GM19455 (cell line): ENCODE results near the gene KCNH1.

Experiments used
- ATAC-seq: cut with Tn5 transposase; IDR thresholded peaks from one replicate; pipeline ENCODE4 v1.9.1; 2021; ENCODE audit not compliant: unreplicated experiment

The KCNH1 gene

DNA sequence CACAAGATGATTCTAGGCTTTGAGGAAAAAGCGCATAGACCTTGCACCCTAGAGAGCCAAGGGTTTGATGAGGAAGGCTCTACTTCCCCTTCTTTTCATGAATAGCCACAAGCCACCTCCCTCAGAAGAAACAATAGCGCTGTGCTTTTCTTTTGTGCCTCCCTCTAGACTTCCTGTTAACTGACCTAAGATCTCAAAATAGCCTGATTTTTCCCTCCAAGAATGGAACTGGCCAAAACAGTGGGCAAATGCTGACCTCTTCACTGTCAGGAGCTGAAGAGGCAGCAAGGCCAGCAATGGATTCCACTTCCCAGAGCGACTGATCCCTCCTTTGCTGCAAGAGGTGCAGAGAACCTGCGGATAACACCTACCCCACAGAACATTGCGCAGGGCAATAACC is 362.8 kb downstream of the KCNH1 start:
- no peak for ATAC-seq

DNA sequence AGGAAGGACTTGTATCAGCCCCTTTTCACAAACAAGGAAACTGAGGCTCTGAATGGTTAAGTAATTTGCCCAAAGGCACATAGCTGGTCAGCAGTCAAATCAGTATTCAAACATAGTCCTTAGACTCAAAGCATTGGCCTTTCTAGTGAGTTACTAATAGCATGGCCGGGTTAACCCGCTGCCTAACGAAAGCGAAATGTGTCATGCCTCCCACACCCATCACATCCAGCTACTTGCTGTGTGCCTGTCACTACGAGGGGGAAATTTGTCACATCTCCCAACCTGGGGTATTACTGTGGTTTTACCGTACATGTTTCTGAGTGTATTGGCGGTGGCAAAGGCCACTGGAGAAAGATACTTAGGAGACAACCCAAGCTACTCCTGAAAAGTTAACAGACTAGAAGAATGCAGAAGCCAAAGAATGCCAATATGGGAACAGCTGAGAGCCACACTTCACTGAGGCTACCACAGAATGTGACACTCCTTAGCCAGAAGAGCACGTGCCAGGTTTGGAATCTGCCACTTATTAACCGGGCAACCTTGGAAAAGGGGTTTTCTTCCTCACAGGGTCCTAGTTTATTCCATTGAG is 363.5 kb downstream of the KCNH1 start:
- no peak for ATAC-seq

DNA sequence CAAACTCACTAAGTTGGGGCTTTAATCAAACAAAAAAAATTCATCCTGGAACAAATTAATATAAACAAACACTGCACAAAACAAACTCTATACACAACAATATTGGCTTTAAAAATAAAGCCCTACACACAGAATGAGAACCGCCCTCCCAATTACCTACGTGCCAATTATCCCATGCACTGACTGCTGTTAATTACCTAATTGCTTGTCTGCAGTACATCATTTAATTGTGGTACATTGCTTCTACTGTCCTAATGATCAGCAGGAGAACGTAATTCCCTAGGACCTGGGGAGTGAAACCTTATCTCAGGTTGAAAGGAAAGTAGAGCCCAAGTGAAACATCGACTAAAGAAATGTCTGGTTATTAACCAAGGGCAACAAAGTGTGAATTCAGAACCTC is 364.5 kb downstream of the KCNH1 start:
- ATAC-seq, result no peak

DNA sequence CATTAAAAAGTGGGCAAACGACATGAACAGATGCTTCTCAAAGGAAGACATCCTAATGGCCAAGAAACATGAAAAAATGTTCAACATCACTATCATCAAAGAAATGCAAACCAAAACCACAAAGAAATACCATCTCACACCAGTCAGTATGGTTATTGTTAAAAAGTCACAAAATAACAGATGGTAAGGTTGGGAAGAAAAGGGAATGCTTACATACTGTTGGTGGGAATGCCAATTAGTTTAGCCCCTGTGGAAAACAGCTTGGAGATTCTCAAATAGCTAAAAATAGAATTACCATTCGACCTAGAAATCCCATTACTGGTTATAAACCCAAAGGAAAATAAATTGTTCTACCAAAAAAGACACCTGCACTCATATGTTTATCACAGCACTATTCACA is 369.4 kb downstream of the KCNH1 start:
- no peak for ATAC-seq

DNA sequence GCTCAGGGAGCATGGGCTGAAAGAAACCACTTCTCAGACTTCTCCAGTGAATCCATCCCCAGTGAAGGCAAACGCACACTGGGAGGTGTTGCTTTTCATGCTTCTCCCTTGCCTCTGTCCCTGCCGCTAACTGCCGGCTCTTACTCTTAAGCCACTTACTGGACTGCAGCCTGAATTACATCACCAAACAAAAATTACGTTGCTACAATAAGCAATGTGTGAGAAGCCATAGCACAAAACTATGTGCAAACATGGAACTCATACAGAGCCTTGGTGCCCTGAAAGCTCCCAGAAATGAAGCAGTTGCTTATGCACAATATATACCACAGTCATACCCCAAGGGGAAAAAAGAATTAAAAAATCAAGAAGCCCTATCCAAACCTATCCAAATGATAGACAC is 375.2 kb downstream of the KCNH1 start:
- no peak for ATAC-seq

DNA sequence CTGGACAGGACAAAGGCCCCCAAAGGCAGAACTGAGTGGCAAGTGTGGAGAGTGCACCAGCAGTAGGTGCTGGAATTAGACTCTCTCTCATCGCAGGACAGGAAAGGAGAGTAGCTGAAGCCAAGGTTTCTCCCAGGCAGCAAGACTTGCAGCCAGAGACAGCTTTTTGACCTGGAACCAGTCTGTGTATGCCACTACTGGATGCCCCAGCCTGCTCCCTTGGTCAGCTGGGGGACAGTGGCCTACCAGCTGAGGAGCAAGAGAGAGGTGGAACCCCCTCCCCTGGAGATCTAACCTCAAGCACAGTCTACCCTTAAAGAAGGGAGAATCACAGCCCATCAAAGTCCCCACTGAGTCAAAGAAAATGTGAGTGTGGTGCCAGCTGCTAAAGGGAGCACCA is 375.7 kb downstream of the KCNH1 start:
- ATAC-seq, result no peak

DNA sequence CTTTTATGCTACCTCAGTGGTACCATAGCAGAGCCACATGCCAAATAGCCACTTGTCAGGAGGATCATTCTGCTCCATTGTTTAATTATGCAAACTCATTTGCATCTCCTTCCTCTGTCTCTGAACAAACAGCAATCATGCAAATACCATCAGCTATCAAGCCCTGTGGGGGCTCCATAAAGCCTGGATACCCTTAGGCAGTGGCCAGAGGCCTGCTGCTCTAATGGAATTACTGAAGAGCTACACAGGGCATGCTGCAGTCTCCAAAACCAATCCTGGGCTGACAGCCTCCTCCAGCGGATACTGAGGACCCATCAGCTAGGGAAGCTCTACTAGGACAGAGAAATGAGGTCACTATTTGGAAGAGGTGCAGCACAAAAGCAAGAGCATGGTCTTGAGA is 376.3 kb downstream of the KCNH1 start:
- ATAC-seq, result no peak

DNA sequence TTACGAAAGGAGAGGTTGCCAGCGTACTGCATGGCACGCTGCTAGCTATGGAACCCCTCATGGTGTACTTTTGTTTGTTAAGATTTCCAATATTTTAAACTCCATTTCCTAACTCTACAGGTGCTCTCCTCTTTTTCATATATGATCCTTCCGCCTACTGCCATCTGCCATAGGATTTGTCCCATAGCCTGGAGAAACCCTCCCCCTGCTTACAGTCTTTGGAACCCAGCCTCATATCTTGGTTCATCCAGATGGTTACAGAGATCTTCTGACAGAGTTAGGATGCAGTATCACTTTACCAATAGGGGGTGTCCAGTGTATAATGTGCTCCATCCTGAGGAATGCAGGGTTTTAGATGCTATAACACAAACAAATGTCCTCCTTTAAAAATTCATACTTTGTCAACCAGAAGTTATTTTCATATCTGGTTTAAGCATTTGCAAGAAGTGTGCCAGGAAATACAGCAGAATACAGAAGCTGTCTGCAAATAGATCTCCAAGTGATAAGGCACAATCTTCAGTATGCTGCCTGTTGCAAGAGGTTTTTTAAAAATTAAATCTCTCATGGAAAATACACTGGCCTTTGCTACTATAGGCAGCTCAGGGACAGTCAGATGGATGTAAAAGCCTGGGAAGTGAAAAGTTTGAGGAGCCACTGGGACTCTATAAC is 377.8 kb downstream of the KCNH1 start:
- no peak for ATAC-seq

DNA sequence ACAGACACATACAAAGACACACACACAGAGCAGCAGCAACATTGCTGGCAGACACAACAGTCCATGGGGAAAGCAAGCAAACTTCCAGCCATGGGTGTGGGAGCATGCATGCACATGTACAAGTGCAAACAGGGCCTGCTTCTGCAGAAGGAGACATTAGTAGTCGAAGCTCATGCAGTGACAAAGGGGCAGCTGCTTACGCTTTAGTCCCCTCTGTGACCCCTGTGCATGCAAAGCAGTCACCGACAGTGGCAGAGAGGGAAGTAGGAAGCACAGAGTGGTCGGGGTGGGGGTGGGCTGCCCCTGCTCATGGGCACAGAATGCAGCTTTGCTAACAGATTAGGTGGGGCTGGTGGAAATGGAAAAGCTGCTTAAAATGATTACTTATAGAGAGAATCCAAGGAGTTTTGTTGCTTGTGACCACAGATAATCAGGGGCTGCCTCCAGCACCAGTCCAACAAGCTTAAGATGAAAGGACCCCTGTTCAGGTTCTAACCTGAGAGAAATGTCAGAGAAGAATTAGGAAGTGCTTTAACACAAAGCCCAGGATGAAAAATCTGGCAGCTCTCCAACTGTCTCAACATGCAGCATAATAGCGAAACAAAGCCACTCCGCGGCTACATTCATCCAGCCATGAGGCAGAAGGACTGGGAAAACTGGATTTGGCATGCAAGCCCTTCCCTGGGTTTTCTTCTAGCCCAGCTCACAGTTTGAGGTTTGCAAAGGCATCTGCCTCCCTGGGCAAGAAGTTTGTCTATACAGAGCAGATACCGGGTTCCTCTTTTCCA is 378.9 kb downstream of the KCNH1 start:
- ATAC-seq, result no peak

DNA sequence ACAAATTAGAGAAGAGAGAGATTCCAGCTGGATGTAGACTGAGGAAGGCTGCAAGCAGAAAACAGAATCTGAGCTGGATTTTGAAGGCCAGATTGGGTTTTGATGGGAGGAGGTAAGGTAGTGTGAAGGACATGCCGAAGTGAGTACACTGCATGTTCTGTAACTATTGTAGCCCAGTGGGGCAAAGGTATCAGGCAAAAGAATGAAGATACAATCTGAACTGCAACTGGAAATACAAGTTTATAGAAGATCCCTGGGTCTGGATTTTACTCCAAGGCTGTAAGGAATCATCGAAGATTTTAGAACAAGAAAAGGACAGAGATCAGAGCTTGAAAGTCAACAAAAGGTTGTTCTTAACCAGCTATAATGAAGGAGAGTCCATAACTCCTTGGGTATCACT is 382.0 kb downstream of the KCNH1 start:
- ATAC-seq, result no peak

DNA sequence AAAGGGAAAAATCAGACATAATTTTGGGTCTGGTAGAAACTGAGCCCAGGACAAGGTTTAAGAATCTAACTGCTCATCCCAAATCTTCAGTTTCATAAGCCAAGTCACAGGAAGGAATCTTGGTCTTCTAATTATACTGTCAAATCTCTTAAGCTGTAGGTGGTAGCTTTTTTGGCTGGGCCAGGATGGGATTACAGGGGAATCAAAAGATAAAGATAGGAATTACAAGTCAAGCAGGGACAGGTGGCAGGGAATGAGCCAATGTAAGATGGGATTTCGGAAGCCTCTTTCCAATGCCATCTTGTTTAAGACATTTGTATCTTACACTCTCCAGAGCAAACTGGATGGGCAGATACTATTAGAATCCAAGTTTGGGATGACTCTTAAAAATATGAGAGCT is 383.5 kb downstream of the KCNH1 start:
- no peak for ATAC-seq

DNA sequence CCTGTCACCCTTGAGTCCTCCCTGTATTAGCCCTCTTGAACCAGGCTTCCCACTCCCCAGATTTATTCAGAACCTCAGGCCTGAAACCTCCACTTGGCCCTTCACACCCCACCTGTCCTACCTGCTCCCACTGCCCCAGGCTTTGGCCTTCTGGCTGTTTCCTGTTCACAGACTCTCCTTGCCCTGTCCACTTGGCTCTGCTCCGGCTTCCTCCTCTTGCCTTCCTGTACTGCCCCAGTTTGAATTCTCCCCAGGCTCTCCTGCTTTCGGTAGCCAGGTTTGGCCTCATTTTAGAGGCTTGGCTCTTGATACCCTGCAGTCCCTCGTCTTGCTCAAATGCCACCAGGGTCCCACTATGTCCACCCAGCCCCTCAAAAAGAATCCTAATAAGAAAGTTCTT is 385.2 kb downstream of the KCNH1 start:
- ATAC-seq, result no peak

DNA sequence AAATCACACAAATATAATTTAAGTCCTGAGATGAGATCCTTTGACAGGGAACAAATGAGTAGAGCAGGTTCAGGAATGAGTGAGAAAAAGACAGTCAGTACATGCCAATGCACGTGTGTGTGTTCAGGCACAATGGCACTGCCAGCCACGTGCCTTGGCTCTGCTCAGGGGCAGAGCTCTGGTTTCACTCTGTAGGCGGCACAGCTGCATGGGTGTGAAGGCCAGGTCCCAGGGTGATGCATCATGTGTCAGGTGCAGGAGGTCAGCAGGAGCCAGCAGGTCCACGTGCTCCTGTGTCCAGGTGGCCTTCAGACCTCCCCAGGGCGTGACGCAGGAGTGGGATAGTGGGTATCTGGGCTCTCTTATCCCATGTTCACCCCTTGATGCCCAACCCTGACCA is 386.1 kb downstream of the KCNH1 start:
- ATAC-seq, result no peak

DNA sequence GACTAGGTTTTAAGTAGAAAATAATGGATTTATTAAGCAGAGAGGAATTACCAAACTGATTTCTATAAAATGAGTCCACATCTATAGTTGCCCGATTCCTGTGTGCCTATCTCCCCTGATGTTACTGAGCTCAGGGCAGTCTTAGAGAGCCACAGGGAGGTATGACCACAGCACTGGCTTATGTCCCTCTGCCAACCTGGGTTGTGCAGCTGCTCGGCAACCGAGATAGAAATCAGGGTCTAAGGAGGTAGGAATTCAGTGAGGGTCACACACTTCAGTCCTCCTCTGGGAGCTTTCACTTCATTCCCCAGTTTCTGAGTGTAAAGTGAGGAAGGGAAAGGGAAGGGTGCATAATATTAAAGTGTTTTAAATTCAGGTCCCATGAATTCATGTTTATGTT is 386.8 kb downstream of the KCNH1 start:
- ATAC-seq, result no peak

DNA sequence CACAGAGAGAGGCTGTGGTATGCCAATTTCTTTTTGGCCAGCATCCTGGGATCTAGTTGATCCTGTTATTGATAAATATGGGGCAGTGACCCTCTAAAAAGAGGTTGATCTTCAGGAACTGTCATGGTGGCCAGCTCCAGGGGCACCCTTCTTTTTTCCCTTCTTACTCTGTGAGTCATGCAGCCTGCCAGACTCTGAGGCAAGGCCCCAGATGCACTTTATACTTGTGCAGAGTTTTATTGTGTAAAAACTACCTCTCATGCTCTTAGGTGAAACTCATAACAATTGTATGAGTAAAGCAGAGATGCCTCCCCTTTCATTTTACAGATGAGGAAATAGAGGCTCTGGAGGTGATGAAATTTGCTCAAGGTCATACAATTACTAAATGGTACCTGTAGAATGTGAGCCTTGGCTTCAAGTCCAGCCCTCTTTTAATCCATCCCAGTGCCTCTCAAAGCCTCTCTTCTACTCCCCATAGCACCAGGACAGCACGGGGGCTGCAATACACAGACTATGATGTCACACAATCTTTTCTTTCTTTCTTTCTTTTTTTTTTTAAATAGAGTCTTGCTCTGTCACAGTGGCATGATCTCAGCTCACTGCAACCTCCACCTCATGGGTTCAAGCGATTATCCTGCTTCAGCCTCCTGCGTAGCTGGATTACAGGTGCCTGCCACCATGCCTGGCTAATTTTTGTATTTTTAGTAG is 387.8 kb downstream of the KCNH1 start:
- ATAC-seq, result no peak

DNA sequence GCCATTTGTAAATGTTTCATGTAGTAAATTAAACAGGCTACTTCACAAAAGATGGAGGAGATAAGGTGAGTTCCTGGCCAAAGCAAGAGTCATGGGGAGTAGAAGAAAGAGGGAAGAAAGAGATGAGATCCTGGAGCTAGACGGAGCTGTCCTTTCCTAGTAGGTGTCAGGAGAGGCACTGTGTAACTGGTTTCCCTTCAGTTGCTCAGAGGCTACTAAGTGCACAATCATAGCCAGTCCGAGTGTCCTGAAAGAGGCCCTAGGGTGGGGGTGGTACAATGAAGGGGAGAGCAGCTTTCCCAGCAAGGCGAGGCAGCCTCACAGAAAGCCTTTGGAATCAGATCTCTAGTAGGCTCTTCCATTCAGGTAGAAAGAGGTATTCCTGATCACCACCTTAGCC is 390.9 kb downstream of the KCNH1 start:
- no peak for ATAC-seq

DNA sequence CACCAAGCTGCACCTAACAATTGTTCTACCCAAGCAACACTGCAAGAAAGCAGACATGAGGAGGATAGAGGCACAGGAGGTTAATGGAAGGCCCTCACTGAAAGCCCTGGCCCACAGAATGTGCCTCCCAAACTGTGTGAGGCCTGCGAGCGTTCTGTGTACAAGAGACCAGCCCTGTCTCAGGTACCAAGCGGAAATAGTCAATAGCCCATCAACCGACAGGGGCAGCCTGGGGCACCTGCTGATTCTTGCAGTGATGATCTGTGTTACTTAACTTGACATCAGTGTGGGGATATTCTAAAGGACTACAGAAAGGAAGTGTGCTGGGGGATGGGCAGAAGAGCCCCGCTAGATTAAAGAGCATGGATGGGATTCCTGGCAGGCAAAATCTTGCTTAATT is 392.4 kb downstream of the KCNH1 start:
- ATAC-seq, result no peak

DNA sequence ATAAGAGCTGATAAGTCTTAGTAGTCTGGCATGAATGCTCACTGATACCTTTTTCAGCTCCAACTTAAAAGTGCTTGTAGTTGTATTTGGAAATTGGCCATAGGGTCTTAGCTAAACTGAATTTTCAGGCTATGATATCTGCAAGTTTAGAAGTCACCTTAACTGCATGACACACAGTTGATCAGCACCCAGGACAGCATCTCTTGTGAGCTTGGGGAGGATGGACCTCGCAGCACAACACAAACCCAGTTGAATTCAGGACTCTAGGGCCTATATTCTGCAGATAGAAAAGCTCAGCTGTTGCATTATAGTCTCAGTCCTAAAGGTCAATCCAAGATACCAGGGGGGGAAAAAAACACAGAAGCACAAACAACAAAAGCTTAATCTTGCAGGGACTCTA is 394.3 kb downstream of the KCNH1 start:
- ATAC-seq, result no peak

DNA sequence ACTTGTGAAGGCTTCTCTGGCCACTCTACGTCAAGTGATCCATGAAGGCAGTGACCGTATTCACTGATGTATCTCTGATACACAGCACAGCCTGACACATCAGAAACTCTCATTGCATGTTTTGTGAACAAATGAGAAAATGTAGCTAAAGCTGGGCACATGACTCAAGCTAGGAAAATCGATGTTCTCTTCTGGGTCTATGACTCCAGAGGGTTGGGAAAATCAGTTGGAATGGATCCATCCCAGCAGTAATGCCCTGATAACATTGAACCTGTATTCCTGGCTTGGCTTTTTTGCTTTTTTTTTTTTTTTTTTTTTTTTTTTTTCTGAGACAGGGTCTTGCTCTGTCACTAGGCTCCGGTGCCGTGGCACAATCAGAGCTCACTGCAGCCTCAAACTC is 395.7 kb downstream of the KCNH1 start:
- ATAC-seq, result no peak

DNA sequence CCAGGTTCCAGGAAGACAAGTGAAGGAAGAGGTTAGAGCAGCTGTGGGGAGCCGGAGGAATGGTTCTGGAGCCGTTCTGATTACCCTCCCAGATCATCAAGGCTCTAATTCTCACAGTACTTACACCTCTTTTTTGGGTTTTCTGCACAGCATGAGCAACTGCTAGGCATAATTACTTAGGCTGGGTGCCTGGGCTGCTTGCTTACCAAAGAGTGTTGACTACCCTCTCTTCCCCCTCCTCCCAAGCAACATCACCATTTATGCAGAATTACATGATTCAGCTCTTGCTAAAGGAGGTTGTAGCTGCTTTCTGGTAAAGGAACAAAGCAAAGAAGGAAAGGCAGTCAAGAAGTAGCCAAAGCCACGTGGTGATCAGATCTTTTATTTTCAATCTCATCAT is 397.2 kb downstream of the KCNH1 start:
- no peak for ATAC-seq

DNA sequence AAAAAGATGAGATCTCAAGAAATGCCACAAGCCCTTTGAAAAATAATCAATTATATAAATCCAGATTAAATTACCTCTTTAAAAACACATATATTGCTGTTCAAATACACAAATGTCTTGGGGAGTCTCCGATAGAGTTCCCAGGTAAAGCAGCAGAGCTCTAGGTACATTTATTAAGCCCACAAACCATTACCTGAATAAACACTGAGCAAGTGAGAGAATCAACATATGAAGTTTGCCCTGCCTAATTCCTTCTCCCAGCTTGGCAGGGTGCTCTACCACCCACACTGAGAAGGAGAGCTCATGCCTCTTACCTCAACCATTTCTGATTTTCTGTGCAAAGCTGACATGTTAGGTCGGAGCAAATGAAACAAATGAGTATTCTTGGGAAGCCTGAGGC is 402.4 kb downstream of the KCNH1 start:
- ATAC-seq, result no peak

DNA sequence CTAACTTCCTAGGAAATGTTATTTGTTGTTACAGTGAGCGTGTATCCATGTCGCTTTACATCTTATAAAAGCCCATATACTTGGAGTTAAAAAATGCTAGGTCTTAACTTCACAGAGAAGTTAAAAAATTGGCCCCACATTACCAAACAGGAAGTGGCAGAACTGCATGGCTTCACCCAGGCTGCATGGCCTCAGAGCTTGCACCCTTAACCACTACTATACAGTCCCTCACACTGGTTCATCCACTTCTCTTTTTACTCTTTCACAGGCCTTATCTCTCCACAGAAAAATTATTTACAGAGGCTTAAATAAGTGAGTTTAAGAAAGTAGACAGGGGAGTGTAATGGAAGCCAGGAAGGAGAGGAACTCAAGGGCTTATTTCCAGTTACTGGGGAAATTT is 402.8 kb downstream of the KCNH1 start:
- ATAC-seq, result no peak
